ENCODE results near the gene NOC3L. TPM values are rescaled to one million over a fixed set of nuclear protein-coding genes. Genes with fewer than 3 reads are reported as not detected.

NOC3L gene
- total RNA-seq (2013) = 10.4 TPM
- polyA plus RNA-seq (1 to 10 TPM; 2.4 to 3.0 (median 2.7) TPM), polyA minus RNA-seq (2.9 and 4.3 TPM in 2 replicates), total RNA-seq (5.1 to 17.2 (median 11.2) reads per million in 11 experiments)

- WGBS (ENCODE audit: insufficient coverage) = under 1% methylated on average over 42 of the region's 55 CpGs
- H3K4me3 ChIP-seq (replicated peaks in 1 of 3; ENCODE audit: low read depth in 2 of 3, low read length in 3 of 3) = peak within 1 kb of the TSS; percentile 66 to 93 (median 83)
- peak within 1 kb of the TSS; percentile 76 for H3K4me2 ChIP-seq (replicated peaks; ENCODE audit: extremely low read depth, low read length, poor library complexity, severe bottlenecking)
- peaks cover 10% of the 10 kb centered on the region for H3K79me2 ChIP-seq (ENCODE audit: insufficient read depth, low read length)
- DNase-seq = peak; percentile 88 to 94 (median 91)
- H3K36me3 Mint-ChIP-seq = peaks cover 21 to 22% of the 10 kb centered on the region in 2 donors
- peak within 1 kb of the TSS; percentile 92 to 95 for H3K4me3 Mint-ChIP-seq
- peaks cover 0 to 3% (median 2%) of the 10 kb centered on the region in 7 donors for H3K9me3 Mint-ChIP-seq
- H4K20me1 ChIP-seq (ENCODE audit: insufficient read depth, low read length) = no peaks in the 10 kb centered on the region
- peak within 1 kb of the TSS; percentile 78 to 94 (median 86) for H3K27ac Mint-ChIP-seq
- peak within 1 kb of the TSS; percentile 64 for H3K9ac ChIP-seq (ENCODE audit: insufficient read depth, low read length, poor library complexity, severe bottlenecking)
- peaks cover 0 to 6% of the 10 kb centered on the region in 2 donors for H3K27me3 ChIP-seq (ENCODE audit: control insufficient read depth in 2 of 2, insufficient read depth in 2 of 2, low read length in 2 of 2)
- H3K27ac ChIP-seq (ENCODE audit: low read depth in 1 of 2, low read length in 2 of 2) = peak within 1 kb of the TSS; percentile 36 to 82
- peak; percentile 82 for TF ChIP-seq CTCF (IDR thresholded peaks at IDR 0.05)
- H3K4me1 ChIP-seq (ENCODE audit: control insufficient read depth in 1 of 2, insufficient read depth in 2 of 2, low read length in 2 of 2) = peaks cover 12 to 21% of the 10 kb centered on the region in 2 donors
- peaks cover 18% of the 10 kb centered on the region for H3K4me1 Mint-ChIP-seq
- peaks cover 15 to 22% (median 16%) of the 10 kb centered on the region in 3 donors for H3K27me3 Mint-ChIP-seq (ENCODE audit: low read depth in 3 of 3)
- H2AFZ ChIP-seq (ENCODE audit: insufficient read depth, low read depth, low read length, poor library complexity, severe bottlenecking) = peak within 1 kb of the TSS; percentile 86
- intact Hi-C loops (cut with micrococcal nuclease) = loop anchor here (5.0 kb wide), 2 partner anchors 40 to 80 kb away; partner anchors contain the start of gene TBC1D12 (in 1 of the 2)
- peaks cover 12 to 17% of the 10 kb centered on the region in 2 donors for H3K36me3 ChIP-seq (replicated peaks in 1 of 2; ENCODE audit: control insufficient read depth in 1 of 2, insufficient read depth in 2 of 2, low read length in 2 of 2)
- no peaks in the 10 kb centered on the region for H3K9me3 ChIP-seq (replicated peaks in 1 of 2; ENCODE audit: control insufficient read depth in 1 of 2, insufficient read depth in 1 of 2, low read length in 2 of 2)
Measured at GRCh38 chr10:94362360-94363250, at the start of gene NOC3L. TSS of gene NOC3L (minus strand) at chr10:94362939. CDS start at chr10:94362838, 101 bp downstream.

- Mint-ChIP-seq H3K36me3 (peaks cover 0 to 2% of the 10 kb centered on the region in 2 donors), H3K4me3 (no peak overlapping the region), H3K9me3 (no peaks in the 10 kb centered on the region), H3K27me3 (ENCODE audit: low read depth in 3 of 3) (peaks cover 2 to 16% (median 5%) of the 10 kb centered on the region in 3 donors), H3K27ac (no peak overlapping the region), H3K4me1 (no peaks in the 10 kb centered on the region)
- WGBS (ENCODE audit: insufficient coverage) = no CpG with 5 or more reads among the region's 3 CpGs
- Histone ChIP-seq H3K9me3 (replicated peaks in 1 of 2; ENCODE audit: control insufficient read depth in 1 of 2, insufficient read depth in 1 of 2, low read length in 2 of 2) (no peaks in the 10 kb centered on the region), H3K4me1 (ENCODE audit: control insufficient read depth in 1 of 2, insufficient read depth in 2 of 2, low read length in 2 of 2) (no peaks in the 10 kb centered on the region), H3K4me3 (replicated peaks in 1 of 3; ENCODE audit: low read depth in 2 of 3, low read length in 3 of 3) (no peak overlapping the region), H3K9ac (ENCODE audit: insufficient read depth, low read length, poor library complexity, severe bottlenecking) (no peak overlapping the region), H2AFZ (ENCODE audit: insufficient read depth, low read depth, low read length, poor library complexity, severe bottlenecking) (no peak overlapping the region), H4K20me1 (ENCODE audit: insufficient read depth, low read length) (peaks cover 94% of the 10 kb centered on the region), H3K27me3 (ENCODE audit: control insufficient read depth in 2 of 2, insufficient read depth in 2 of 2, low read length in 2 of 2) (no peaks in the 10 kb centered on the region), H3K27ac (ENCODE audit: low read depth in 1 of 2, low read length in 2 of 2) (no peak overlapping the region), H3K4me2 (replicated peaks; ENCODE audit: extremely low read depth, low read length, poor library complexity, severe bottlenecking) (no peak overlapping the region), H3K36me3 (replicated peaks in 1 of 2; ENCODE audit: control insufficient read depth in 1 of 2, insufficient read depth in 2 of 2, low read length in 2 of 2) (no peaks in the 10 kb centered on the region), H3K79me2 (ENCODE audit: insufficient read depth, low read length) (peaks cover 40% of the 10 kb centered on the region)
- no peak for DNase-seq
- TF ChIP-seq CTCF (IDR thresholded peaks at IDR 0.05) = no peak
- intact Hi-C loops (cut with micrococcal nuclease) = no loop called here
Measured at GRCh38 chr10:94412449-94412848, 49.7 kb upstream of the NOC3L start.

Measured in CD14-positive monocyte (primary cell).